ENCODE data around the gene PPP1R14C. TPM values are rescaled to one million over a fixed set of nuclear protein-coding genes. Genes with fewer than 3 reads are reported as not detected.

Gene PPP1R14C
- polyA plus RNA-seq, 1 donor: 37.9 TPM

- DNase-seq: no peak
These were observed 110.0 kb downstream of the PPP1R14C start for GRCh38 chr6:150252714-150253444.

DNA sequence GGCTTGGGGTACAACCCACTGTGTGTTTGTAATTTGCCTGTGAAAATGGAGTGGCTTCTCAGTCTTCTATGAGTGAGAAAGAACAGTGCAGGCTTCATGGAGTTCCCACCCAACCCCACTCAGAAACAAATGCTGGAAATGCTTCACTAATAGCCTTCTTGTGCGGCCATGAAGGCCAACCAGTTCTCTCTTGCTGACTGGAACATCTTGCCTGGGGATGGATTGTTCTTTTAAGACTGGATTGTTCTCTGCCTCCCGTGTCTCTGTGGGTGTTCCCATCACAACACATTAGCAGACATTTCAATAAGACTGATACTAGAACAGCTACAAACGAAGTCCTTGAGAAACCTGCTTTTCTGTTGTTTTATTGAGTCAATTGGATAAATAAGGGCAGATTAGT, 110.6 kb downstream of the PPP1R14C start:
- DNase-seq: no peak

GRCh38 chr6:150254770-150255169, 111.9 kb downstream of the PPP1R14C start:
- DNase-seq: no peak

- no peak for DNase-seq
These were observed 113.0 kb downstream of the PPP1R14C start for GRCh38 chr6:150255840-150256239.

DNA sequence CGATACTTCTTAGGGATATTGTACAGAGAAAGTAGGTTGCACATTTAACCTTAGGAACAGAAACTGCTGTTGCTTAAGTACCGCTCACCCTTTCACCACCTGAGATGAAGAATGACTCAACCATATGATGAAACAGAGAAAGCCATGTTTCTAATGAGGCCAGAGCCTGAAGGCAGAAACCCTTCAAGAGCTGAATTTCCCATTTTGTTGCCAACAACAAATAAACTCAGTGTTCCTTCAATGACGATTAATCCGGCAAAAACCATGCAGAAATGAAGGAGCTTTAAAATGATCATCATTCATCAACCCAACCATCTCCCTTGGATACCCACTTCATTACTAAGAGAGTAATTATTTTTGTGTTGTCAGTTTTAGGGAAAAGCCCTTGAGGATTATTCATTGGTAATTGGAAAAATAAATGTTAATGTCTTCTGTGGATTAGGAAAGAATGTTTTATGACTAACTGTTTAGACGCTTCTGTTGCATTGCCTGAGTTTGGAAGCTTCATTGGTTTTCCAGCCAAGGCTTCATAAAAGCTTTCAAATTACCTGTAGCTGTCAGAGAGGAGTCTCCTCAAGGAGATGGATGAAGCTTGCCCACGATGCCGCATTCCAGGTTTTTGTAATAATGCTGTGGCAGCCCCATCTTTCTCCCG, 113.9 kb downstream of the PPP1R14C start:
- DNase-seq: no peak

DNA sequence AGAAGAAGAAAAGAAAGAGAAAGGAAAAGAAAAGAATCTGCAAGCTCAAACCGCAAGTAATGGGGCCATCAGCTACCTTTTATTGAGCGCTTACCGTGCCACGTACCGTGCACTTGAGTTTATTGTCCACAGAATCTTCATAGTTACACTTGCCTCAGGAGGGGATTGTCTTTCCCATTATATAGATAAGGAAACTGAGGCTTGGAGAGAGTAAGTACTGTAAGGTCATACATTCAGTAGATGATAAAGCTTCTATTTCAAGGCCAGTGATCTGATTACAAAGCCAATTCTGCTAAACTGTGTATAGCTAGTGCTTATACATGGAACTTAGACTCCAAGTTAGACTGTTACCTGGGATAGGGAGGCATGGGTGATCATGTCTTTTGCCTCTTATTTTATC, 115.5 kb downstream of the PPP1R14C start:
- no peak for DNase-seq

GRCh38 chr6:150260931-150261330, 118.1 kb downstream of the PPP1R14C start:
- DNase-seq: no peak

DNA sequence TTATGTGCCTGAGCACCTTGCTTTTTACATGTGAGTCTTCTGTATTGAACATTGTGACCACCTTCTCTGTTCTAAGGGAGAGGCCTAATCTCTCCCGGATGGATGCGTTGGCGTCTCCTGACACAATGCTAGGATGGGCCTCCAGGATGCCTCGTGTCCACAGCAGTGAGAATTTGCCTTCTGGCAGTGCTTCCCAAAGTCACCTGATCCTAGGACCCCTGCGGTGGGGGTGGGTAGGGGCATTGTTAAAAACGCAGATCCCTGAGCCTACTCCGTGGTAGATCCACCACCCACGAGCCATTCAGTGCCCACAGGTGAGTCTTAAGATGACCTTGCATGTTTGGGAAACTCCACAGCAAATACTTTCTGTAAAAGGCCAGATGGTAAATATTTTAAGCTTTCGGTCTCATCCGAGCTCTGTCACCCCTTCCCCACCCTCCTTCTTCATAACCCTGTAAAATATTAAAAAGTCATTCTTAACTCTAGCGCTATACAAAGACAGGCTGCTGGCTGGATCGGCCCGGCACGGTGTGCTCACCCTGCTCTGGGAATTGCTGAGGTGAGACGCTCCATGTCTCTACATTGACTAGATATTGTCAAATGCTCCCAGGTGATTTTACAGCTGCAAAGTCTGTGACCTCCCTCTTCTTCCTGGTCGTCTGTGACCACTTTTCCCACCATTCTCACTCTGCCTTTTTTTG, 119.3 kb downstream of the PPP1R14C start:
- no peak for DNase-seq

DNA sequence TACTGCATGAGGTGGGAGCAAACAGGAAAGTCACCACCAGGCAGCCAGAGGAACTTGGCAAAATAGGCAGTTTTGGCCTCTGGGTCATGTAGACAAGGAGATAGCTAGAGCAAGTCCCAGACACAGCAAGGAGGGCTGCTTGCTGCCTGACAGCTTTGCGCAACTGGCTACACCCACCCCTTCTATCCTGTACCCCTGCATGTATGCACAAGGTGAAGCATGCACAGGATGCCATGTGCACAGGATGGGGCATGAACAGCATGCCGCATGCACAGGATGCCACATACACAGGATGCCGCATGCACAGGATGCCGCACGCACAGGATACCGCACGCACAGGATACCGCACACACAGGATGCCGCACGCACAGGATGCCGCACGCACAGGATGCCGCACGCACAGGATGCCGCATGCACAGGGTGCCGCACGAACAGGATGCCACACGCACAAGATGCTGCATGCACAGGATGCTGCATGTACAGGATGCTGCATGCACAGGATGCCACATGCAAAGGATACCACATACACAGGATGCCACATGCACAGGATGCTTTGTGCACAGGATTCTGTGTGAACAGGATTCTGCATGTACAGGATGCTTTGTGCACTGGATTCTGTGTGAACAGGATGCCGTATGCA, 121.0 kb downstream of the PPP1R14C start:
- DNase-seq: no peak

- DNase-seq: no peak
These were observed 123.5 kb downstream of the PPP1R14C start for GRCh38 chr6:150266309-150266708.

DNA sequence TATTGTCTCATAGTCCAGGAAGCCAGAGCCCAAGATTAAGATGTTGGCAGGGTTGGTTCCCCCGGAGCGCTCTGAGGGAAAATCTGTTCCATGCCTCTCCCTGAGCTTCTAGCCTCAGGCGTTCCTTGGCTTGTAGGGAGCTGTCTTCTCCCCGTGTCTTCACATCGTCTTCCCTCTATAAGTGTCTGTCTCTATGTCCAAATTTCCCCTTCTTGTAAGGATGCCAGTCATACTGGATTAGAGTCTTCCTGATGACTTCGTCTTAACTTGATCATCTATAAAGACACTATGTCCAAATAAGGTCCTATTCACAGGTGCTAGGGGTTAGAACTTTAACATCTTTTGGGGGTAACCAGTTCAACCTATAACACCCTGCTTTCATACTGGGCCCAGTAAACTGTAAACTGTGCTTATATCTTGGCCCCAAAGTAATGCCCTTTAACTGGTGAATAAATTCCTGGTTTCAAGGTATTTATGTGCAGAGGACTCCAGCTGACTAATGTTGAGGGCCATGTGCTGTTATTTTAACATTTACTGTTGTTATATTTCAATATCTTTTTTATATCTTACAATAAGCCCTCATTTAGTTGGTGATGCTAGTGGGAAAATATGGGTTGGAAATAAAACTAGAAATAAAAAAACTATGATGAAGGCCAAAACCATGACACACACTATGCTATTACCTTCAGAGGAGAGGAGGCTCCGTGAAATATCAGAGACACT, 124.3 kb downstream of the PPP1R14C start:
- no peak for DNase-seq

- no peak for DNase-seq
These were observed 125.1 kb downstream of the PPP1R14C start for GRCh38 chr6:150267686-150268561.

GRCh38 chr6:150269130-150269856, 126.4 kb downstream of the PPP1R14C start:
- no peak for DNase-seq

DNA sequence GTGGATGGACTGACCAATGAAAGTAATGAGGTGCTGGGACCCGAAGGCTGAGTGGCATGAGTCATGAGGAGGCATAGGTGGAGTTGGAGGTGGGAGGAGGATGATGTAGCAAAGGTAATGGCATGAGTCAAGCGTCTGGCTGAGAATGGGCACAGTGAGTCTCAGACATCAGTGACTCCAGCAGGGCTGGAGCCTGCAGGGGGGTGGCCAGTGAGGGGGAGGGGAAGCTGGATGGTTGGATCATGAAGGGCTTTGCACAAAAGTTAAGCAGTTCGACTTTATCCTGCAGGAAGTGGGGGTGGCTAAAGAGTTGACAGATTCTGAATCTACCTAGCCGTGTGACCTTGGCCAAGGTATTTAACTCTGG, 127.0 kb downstream of the PPP1R14C start:
- no peak for DNase-seq

- no peak for DNase-seq
These were observed 127.6 kb downstream of the PPP1R14C start for GRCh38 chr6:150270330-150271052.

GRCh38 chr6:150271172-150271500, 128.3 kb downstream of the PPP1R14C start:
- DNase-seq: no peak

DNA sequence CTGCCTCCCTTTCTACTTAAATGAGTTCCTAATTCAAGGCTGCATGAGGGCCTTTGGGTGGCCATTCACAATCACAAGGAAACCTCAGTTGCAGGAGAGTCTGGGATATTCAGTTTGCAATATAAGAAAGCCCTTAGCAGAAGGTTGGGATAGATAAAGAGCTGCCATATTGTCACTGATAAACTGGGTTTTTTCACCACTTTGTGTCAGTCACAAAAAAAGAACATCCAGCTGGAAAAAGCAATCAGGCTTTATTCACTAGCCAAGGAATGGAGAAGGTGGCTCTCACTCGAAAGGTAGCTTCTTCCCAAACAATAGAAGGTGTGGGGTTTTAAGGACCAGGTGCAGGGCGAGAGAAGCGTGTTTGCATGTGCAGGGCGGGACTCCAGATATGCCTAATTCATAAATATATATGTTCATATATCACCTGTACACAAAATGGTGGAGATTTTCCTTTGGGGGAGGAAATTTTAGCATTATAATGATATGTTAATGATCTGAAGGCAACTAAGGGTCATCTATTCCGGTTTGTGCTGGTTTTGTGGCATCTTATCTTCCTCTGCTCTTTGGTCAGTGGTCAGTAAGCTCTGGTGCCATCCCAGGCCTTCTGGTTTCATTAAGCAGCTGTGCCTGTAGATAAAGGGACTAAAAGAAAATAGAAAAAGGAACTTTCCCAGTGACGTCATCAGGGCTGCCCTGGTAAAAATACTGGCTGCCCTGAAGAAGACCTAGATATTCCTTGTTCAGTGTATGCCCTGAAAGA, 128.8 kb downstream of the PPP1R14C start:
- DNase-seq: no peak

- no peak for DNase-seq
These were observed 129.6 kb downstream of the PPP1R14C start for GRCh38 chr6:150272264-150272975.

DNA sequence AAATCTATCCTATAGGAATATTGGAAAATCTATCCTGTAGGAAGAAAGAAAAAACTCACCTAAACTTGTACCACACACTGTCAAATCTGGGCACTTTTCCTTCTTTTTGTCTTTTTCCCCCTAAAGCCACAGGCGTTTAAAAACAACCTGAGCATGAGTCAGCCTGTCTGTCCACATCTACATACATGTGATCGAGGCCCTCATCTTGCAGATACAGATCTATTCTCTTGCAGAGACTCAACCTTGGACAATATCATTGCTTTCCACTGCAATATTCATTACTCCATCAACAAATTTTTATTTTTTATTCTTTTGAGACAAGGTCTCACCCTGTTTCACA, 130.1 kb downstream of the PPP1R14C start:
- no peak for DNase-seq
